Gastrocnemius medialis (tissue), 4 donors: ENCODE results near the gene PRR5. TPM values are rescaled to one million over a fixed set of nuclear protein-coding genes. Genes with fewer than 3 reads are reported as not detected.

Experiments used
- ATAC-seq, 2 donors: fragments of 150-250 bp; one replicate each; pipeline ENCODE4 v1.9.1; 2016
- DNase-seq, 2 donors: peaks; one replicate each; pipeline ENCODE4 v3.0.0-alpha.2; 2019
- H3K27ac ChIP-seq, 4 donors: fragments of 200-600 bp; sonication (generic); 1 replicate in 1 of 4; 2 replicates in 3 of 4; pipeline ENCODE4 v1.5.1; 2016 to 2018; ENCODE audit warnings: mild to moderate bottlenecking in 2 of 4, moderate library complexity in 1 of 4
- H3K27me3 ChIP-seq, 3 donors: fragments of 200-600 bp; sonication (generic) in 2 of 3; 1 replicate in 1 of 3; 2 replicates in 2 of 3; pipeline versions ENCODE4 v1.5.1 to v1.6.0; 2016 to 2019; ENCODE audit warnings: mild to moderate bottlenecking in 1 of 3, moderate library complexity in 1 of 3
- H3K36me3 ChIP-seq, 2 donors: fragments of 200-600 bp; sonication (generic) in 1 of 2; one replicate each; pipeline ENCODE4 v1.5.1; 2017 to 2018
- H3K4me1 ChIP-seq, 2 donors: fragments of 200-600 bp; sonication (generic) in 1 of 2; one replicate each; pipeline ENCODE4 v1.5.1; 2016 to 2017; ENCODE audit warnings: mild to moderate bottlenecking in 2 of 2
- H3K4me3 ChIP-seq, 4 donors: fragments of 200-600 bp; sonication (generic) in 3 of 4; 1 replicate in 1 of 4; 2 replicates in 3 of 4; pipeline ENCODE4 v1.5.1; 2016 to 2019; ENCODE audit warnings: mild to moderate bottlenecking in 2 of 4
- H3K9me3 ChIP-seq, 3 donors: fragments of 200-600 bp; sonication (generic) in 2 of 3; 1 replicate in 1 of 3; 2 replicates in 2 of 3; pipeline ENCODE4 v1.5.1; 2016 to 2019
- POLR2A ChIP-seq, 2 donors: fragments of 450-650 bp; IDR thresholded peaks; one replicate each; pipeline ENCODE4 v1.6.1; 2017; ENCODE audit warnings: antibody characterized with exemption in 2 of 2, mild to moderate bottlenecking in 2 of 2, moderate library complexity in 2 of 2
- in situ Hi-C, 4 donors: fragments of 200-750 bp; cut with MboI; loops; one replicate each; pipeline versions ENCODE4 v1.15.0 to v1.8.0; 2017; ENCODE audit warnings: low sequenced_read_pairs in 4 of 4
- intact Hi-C: fragments of 100-400 bp; cut with DNase I; formaldehyde crosslinking; loops from one replicate; pipeline ENCODE4 v1.15.1; 2023; ENCODE audit warnings: low total_unique reads
- total RNA-seq, 4 donors: library from RNA; depleted of rRNA; stranded (reverse); fragments of >200 nt; gene quantifications; one replicate each; pipeline versions ENCODE4 v1.1.0 to v1.2.3, GENCODE V29; 2016
- TF ChIP-seq, protein P1 (sequence below), 5 experiments: fragments of 450-650 bp in 3 of 5; fragments of 200-600 bp in 2 of 5; sonication (generic) in 2 of 5; IDR thresholded peaks in 4 of 5; conservative IDR thresholded peaks in 1 of 5; 1 replicate in 4 of 5; 2 replicates in 1 of 5; pipeline ENCODE4 v1.5.1; 2016 to 2019; ENCODE audit warnings: antibody characterized with exemption in 5 of 5, mild to moderate bottlenecking in 3 of 5, moderate library complexity in 3 of 5

PRR5 gene
- total RNA-seq, 4 donors from 2014 or later = 0.34 to 15.2 (median 1.3) TPM

DNA sequence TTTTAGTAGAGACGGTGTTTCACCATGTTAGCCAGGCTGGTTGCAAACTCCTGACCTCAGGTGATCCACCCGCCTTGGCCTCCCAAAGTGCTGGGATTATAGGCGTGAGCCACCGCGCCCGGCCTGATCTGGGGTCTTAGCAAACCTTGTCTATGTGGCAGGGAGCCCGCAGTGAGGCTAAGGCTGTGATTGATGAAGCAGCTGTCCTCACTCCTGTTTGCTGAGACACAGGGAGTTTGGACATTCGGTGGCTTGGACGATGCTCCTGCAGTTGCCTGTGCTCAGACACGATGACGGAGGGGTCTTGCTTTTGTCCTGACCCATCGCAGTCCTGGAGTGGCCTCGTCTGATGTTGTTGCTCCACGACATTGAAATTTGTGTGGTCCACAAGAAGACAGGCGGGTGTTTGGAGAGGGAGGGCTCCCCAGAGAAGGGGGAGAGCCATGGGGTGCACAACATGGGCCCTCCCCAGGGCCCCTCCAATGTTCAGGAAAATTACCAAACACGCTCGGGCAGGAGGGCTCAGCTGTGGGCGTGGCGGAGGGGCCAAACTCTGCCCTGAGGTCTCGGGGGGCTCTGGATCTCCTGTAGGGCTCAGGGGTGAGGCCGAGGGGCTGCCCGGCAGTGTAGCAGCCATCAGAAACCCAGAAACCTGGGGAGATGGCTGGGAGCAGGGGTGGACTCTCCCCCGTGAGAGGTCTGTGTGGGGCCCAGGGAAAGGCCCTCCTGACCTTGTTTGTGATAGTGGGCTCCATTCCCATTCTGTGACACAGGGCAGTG, 41.8 kb upstream of the PRR5 start:
- intact Hi-C loops = no loop called here
- H3K27ac ChIP-seq = no peak overlapping the region

DNA sequence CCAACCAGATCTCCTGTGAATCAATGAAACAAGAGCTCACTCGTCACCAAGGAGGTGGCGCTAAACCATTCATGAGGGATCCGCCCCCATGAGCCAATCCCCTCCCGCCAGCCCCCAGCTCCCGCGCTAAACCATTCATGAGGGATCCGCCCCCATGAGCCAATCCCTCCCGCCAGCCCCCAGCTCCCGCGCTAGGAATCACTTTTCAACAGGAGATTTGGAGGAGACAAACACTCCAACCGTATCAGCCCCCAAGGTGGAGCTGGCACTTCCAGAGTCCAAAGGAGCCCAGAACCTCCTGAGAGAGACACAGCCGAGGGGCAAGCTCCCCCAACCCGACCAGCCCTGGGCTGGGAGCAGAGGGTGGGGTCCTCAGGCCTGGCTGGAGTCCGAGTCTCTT, 40.9 kb upstream of the PRR5 start:
- intact Hi-C loops (no loop called here), in situ Hi-C loops (no loop called here)
- H3K36me3 ChIP-seq = no peaks in the 10 kb centered on the region
- no peak overlapping the region for H3K4me3 ChIP-seq
- DNase-seq (no peak), ATAC-seq (no peak)
- peaks cover 14 to 24% of the 10 kb centered on the region in 2 donors for H3K4me1 ChIP-seq
- no peaks in the 10 kb centered on the region for H3K27me3 ChIP-seq
- H3K27ac ChIP-seq = no peak overlapping the region
- H3K9me3 ChIP-seq = no peaks in the 10 kb centered on the region
- TF ChIP-seq POLR2A (IDR thresholded peaks at IDR 0.05) = no peak
- TF ChIP-seq, protein P1, sequence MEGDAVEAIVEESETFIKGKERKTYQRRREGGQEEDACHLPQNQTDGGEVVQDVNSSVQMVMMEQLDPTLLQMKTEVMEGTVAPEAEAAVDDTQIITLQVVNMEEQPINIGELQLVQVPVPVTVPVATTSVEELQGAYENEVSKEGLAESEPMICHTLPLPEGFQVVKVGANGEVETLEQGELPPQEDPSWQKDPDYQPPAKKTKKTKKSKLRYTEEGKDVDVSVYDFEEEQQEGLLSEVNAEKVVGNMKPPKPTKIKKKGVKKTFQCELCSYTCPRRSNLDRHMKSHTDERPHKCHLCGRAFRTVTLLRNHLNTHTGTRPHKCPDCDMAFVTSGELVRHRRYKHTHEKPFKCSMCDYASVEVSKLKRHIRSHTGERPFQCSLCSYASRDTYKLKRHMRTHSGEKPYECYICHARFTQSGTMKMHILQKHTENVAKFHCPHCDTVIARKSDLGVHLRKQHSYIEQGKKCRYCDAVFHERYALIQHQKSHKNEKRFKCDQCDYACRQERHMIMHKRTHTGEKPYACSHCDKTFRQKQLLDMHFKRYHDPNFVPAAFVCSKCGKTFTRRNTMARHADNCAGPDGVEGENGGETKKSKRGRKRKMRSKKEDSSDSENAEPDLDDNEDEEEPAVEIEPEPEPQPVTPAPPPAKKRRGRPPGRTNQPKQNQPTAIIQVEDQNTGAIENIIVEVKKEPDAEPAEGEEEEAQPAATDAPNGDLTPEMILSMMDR (IDR thresholded peaks at IDR 0.05 in 4 of 5, conservative IDR thresholded peaks at IDR 0.05 in 1 of 5) = no peak

More for the DNA sequence above, 41.8 kb upstream of the PRR5 start:
- H3K4me3 ChIP-seq = no peak overlapping the region
- in situ Hi-C loops = no loop called here
- no peaks in the 10 kb centered on the region for H3K27me3 ChIP-seq
- ATAC-seq = no peak
- H3K9me3 ChIP-seq = no peaks in the 10 kb centered on the region
- no peaks in the 10 kb centered on the region for H3K36me3 ChIP-seq
- H3K4me1 ChIP-seq = peaks cover 14 to 24% of the 10 kb centered on the region in 2 donors
- TF ChIP-seq POLR2A (IDR thresholded peaks at IDR 0.05) = no peak
- TF ChIP-seq, protein P1 (IDR thresholded peaks at IDR 0.05 in 4 of 5, conservative IDR thresholded peaks at IDR 0.05 in 1 of 5) = no peak
- no peak for DNase-seq

DNA sequence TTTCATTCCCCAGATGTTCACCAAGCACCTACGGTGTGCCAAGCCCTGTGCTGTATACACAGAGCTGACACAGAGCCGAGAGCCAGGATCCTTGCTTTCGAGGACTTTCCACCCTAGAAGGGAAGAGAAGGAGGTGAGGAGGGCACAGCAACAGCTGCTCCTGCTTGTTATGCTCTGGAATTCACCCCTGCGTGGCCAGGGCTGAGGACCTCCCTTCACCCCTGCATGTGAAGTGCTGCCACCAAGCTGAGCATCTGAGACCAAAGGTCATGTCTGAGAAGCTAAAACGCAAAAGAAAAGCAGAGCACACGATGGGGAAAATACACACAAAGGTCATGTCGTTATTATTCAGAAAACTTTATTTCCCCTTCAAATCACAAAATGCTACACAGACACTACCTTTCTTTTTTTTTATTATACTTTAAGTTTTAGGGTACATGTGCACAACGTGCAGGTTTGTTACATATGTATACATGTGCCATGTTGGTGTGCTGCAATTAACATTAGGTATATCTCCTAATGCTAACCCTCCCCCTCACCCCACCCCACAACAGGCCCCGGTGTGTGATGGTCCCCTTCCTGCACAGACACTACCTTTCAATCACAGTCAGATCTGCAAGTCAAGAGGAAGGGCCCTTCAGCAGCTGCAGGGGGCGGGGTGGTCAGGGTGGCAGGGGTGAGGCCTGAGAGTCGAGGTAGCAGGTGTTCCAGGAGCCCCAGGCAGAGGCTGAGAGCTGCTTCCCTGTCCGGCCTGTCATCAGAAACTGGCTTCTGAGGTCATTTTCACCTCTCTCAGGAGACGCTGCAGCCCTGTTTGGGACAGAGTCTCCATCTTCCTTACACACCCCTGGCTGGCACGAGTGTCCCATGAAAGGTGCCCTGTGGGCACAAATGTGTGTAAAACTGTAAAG, 40.1 kb upstream of the PRR5 start:
- no peaks in the 10 kb centered on the region for H3K9me3 ChIP-seq
- peaks cover 14 to 24% of the 10 kb centered on the region in 2 donors for H3K4me1 ChIP-seq
- no peak for TF ChIP-seq POLR2A (IDR thresholded peaks at IDR 0.05)
- TF ChIP-seq, protein P1 (IDR thresholded peaks at IDR 0.05 in 4 of 5, conservative IDR thresholded peaks at IDR 0.05 in 1 of 5) = no peak
- no peak overlapping the region for H3K4me3 ChIP-seq
- H3K27ac ChIP-seq = no peak overlapping the region
- DNase-seq (no peak), ATAC-seq (no peak)
- intact Hi-C loops = no loop called here
- no peaks in the 10 kb centered on the region for H3K27me3 ChIP-seq
- H3K36me3 ChIP-seq = no peaks in the 10 kb centered on the region
- in situ Hi-C loops = no loop called here

DNA sequence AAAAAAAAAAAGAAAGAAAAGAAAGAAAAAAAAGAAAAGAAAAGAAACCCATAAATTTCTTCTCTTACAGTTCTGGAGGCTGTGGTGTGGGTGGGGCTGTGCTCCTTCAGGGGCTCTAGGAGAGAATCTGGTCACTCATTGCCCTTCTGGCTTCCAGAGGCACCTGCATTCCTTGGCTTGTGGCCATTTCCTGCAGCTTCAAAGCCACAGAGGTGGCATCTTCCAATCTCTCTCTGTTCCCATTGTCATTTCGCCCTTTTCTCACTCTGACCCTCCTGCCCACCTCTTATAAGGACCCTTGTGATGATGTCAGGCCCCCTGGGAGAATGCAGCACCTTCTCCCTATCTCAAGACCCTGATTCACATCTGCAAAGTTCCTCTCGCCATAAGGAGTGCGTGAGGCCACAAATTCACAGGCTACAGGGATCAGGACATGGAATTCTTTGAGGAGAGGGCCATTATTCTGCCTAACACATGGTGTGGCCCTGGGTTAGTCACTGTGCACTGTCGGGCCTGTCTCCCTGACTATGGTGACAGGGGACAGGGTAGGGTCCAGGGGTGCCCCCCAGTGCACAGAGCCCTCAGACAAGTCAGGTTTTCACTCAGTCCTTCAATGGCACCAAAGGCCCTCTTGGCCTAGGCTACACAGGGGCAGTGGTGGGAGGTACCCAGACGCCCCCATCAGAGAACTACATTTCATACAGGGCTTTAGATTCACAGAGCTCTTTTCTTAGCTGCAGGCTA, 38.6 kb upstream of the PRR5 start:
- no peak for TF ChIP-seq POLR2A (IDR thresholded peaks at IDR 0.05)
- TF ChIP-seq, protein P1 (IDR thresholded peaks at IDR 0.05 in 4 of 5, conservative IDR thresholded peaks at IDR 0.05 in 1 of 5) = no peak
- no peaks in the 10 kb centered on the region for H3K27me3 ChIP-seq
- DNase-seq = no peak
- H3K36me3 ChIP-seq = no peaks in the 10 kb centered on the region
- in situ Hi-C loops (no loop called here), intact Hi-C loops (no loop called here)
- H3K4me1 ChIP-seq = peaks cover 10 to 16% of the 10 kb centered on the region in 2 donors
- no peaks in the 10 kb centered on the region for H3K9me3 ChIP-seq
- no peak for ATAC-seq
- H3K27ac ChIP-seq = no peak overlapping the region
- no peak overlapping the region for H3K4me3 ChIP-seq
